ENCODE measurements around the gene HPS6.

DNA sequence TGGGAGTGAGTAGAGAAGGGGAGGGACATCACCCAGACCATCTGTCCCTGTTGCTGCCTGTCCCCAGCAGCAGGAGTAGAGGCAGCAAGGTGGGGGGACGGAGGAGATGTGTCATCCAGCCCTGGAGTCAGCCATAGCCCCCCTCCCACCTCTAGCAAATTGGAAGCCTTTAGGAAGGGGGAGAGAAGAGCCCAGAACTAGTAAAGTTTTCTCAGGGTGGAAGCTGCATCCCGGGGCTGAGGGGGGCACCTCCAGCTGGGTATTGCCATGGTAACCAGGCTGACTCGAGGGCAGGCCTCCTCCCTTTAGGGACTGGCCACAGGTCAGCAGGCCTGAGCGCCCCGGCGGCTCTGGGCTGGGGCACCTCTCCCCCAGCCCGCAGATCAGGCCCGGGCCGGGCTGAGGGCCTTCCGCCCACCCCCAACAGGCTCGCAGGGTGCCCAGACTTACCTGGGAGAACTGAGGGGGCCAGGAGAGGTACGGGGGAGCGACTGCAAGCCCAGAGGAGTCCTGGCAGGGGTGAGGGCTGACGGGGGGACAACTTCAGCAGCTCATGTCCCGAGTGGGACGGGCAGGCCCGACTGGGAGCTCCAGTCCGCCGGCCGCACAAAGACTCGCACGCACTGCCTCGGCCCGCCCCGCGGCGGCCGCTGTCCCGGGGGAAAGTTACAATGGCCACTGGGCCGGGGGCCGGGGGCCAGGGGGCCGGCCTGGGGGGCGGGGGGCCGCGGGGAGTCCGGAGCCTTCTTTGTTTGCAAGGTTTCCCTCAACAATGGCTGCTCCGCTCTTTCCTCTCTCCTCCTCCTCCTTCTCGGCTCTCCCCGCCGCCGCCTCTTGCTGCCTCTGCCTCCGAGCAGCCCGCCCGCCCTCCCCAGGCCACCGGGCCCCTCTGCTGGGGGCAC is 49.1 kb downstream of the HPS6 start:
- TF ChIP-seq, protein P1, sequence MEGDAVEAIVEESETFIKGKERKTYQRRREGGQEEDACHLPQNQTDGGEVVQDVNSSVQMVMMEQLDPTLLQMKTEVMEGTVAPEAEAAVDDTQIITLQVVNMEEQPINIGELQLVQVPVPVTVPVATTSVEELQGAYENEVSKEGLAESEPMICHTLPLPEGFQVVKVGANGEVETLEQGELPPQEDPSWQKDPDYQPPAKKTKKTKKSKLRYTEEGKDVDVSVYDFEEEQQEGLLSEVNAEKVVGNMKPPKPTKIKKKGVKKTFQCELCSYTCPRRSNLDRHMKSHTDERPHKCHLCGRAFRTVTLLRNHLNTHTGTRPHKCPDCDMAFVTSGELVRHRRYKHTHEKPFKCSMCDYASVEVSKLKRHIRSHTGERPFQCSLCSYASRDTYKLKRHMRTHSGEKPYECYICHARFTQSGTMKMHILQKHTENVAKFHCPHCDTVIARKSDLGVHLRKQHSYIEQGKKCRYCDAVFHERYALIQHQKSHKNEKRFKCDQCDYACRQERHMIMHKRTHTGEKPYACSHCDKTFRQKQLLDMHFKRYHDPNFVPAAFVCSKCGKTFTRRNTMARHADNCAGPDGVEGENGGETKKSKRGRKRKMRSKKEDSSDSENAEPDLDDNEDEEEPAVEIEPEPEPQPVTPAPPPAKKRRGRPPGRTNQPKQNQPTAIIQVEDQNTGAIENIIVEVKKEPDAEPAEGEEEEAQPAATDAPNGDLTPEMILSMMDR (IDR thresholded peaks at IDR 0.05; ENCODE audit: insufficient read depth, low read length), result no peak
- no peak for TF ChIP-seq SPI1 (IDR thresholded peaks at IDR 0.05; ENCODE audit: borderline replicate concordance, low read depth)
- TF ChIP-seq, protein P2, sequence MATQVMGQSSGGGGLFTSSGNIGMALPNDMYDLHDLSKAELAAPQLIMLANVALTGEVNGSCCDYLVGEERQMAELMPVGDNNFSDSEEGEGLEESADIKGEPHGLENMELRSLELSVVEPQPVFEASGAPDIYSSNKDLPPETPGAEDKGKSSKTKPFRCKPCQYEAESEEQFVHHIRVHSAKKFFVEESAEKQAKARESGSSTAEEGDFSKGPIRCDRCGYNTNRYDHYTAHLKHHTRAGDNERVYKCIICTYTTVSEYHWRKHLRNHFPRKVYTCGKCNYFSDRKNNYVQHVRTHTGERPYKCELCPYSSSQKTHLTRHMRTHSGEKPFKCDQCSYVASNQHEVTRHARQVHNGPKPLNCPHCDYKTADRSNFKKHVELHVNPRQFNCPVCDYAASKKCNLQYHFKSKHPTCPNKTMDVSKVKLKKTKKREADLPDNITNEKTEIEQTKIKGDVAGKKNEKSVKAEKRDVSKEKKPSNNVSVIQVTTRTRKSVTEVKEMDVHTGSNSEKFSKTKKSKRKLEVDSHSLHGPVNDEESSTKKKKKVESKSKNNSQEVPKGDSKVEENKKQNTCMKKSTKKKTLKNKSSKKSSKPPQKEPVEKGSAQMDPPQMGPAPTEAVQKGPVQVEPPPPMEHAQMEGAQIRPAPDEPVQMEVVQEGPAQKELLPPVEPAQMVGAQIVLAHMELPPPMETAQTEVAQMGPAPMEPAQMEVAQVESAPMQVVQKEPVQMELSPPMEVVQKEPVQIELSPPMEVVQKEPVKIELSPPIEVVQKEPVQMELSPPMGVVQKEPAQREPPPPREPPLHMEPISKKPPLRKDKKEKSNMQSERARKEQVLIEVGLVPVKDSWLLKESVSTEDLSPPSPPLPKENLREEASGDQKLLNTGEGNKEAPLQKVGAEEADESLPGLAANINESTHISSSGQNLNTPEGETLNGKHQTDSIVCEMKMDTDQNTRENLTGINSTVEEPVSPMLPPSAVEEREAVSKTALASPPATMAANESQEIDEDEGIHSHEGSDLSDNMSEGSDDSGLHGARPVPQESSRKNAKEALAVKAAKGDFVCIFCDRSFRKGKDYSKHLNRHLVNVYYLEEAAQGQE (IDR thresholded peaks at IDR 0.05; ENCODE audit: insufficient replicate concordance, low read depth), result no peak
